DMS153 treated with DMSO at 0.1 percent for 48 hours (cell line): ENCODE measurements around the gene NUP88.

ENCODE experiments used
- DNase-seq: peaks from one replicate; lab custom pipeline; 2025; ENCODE audit not compliant: unreplicated experiment; lab: John Stamatoyannopoulos, UW

NUP88 gene

GRCh38 chr17:5361426-5361825 lies 58.0 kb downstream of the NUP88 start:
- no peak for DNase-seq

GRCh38 chr17:5355421-5356129 lies 63.9 kb downstream of the NUP88 start:
- peak; percentile 2 for DNase-seq

- DNase-seq = no peak
Measured at GRCh38 chr17:5354886-5355415, 64.5 kb downstream of the NUP88 start.

GRCh38 chr17:5354310-5354709 lies 65.2 kb downstream of the NUP88 start:
- no peak for DNase-seq

GRCh38 chr17:5352681-5353289 lies 66.7 kb downstream of the NUP88 start:
- no peak for DNase-seq

- DNase-seq = no peak
Measured at GRCh38 chr17:5344914-5345313, 74.5 kb downstream of the NUP88 start.
